ENCODE results near the gene MRFAP1L1.

Gene MRFAP1L1

DNA sequence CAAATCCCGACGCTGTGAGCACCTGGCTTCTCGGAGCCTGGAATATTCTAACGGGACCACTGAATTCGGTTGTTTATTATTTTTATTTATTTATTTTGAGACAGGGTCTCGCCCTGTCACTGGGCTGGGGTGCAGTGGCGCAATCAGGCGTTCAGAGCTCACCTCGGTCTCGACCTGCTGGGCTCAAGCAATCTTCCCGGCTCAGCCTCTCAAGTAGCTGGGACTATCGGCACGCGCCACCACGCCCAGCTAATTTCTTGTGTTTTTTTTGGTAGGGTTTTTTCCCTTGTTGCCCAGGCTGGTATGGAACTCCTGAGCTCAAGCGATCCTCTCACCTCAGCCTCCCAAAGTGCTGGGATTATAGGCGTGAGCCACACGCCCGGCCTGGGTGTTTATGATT is 37.5 kb downstream of the MRFAP1L1 start:
- Histone ChIP-seq H3K27me3 (ENCODE audit: low read depth, low read length) (no peaks in the 10 kb centered on the region), H3K4me3 (ENCODE audit: low read length) (no peak overlapping the region), H3K9ac (ENCODE audit: low read length) (no peak overlapping the region), H3K4me1 (ENCODE audit: low read length) (peaks cover 16% of the 10 kb centered on the region), H3K79me2 (ENCODE audit: low read length) (peaks cover 30% of the 10 kb centered on the region), H4K20me1 (ENCODE audit: insufficient read depth, low read length) (peaks cover 17% of the 10 kb centered on the region), H3K4me2 (ENCODE audit: low read length) (no peak overlapping the region), H2AFZ (ENCODE audit: low read depth, low read length) (no peak overlapping the region), H3K27ac (ENCODE audit: low read length) (no peak overlapping the region), H3K9me3 (ENCODE audit: insufficient read depth, low read length) (no peaks in the 10 kb centered on the region), H3K36me3 (replicated peaks; ENCODE audit: low read depth, low read length) (peaks cover 20% of the 10 kb centered on the region)
- TF ChIP-seq, protein P1, sequence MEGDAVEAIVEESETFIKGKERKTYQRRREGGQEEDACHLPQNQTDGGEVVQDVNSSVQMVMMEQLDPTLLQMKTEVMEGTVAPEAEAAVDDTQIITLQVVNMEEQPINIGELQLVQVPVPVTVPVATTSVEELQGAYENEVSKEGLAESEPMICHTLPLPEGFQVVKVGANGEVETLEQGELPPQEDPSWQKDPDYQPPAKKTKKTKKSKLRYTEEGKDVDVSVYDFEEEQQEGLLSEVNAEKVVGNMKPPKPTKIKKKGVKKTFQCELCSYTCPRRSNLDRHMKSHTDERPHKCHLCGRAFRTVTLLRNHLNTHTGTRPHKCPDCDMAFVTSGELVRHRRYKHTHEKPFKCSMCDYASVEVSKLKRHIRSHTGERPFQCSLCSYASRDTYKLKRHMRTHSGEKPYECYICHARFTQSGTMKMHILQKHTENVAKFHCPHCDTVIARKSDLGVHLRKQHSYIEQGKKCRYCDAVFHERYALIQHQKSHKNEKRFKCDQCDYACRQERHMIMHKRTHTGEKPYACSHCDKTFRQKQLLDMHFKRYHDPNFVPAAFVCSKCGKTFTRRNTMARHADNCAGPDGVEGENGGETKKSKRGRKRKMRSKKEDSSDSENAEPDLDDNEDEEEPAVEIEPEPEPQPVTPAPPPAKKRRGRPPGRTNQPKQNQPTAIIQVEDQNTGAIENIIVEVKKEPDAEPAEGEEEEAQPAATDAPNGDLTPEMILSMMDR (IDR thresholded peaks at IDR 0.05; ENCODE audit: low read depth, low read length): no peak
- no peak for TF ChIP-seq EZH2phosphoT487 (IDR thresholded peaks at IDR 0.05; ENCODE audit: low read depth)

GRCh38 chr4:6671648-6672047 is 38.0 kb downstream of the MRFAP1L1 start:
- Histone ChIP-seq H3K9ac (ENCODE audit: low read length) (no peak overlapping the region), H3K79me2 (ENCODE audit: low read length) (peaks cover 25% of the 10 kb centered on the region), H3K9me3 (ENCODE audit: insufficient read depth, low read length) (no peaks in the 10 kb centered on the region), H2AFZ (ENCODE audit: low read depth, low read length) (no peak overlapping the region), H3K36me3 (replicated peaks; ENCODE audit: low read depth, low read length) (peaks cover 17% of the 10 kb centered on the region), H3K4me3 (ENCODE audit: low read length) (no peak overlapping the region), H3K27me3 (ENCODE audit: low read depth, low read length) (no peaks in the 10 kb centered on the region), H3K4me1 (ENCODE audit: low read length) (peaks cover 16% of the 10 kb centered on the region), H4K20me1 (ENCODE audit: insufficient read depth, low read length) (peaks cover 15% of the 10 kb centered on the region), H3K4me2 (ENCODE audit: low read length) (no peak overlapping the region), H3K27ac (ENCODE audit: low read length) (no peak overlapping the region)
- no peak for TF ChIP-seq EZH2phosphoT487 (IDR thresholded peaks at IDR 0.05; ENCODE audit: low read depth)
- TF ChIP-seq, protein P1 (IDR thresholded peaks at IDR 0.05; ENCODE audit: low read depth, low read length): no peak

- Histone ChIP-seq H3K27me3 (ENCODE audit: low read depth, low read length) (no peaks in the 10 kb centered on the region), H3K79me2 (ENCODE audit: low read length) (no peaks in the 10 kb centered on the region), H3K4me2 (ENCODE audit: low read length) (no peak overlapping the region), H3K9me3 (ENCODE audit: insufficient read depth, low read length) (no peaks in the 10 kb centered on the region), H3K9ac (ENCODE audit: low read length) (no peak overlapping the region), H3K4me1 (ENCODE audit: low read length) (peaks cover under 1% of the 10 kb centered on the region; the same call in 1 of the 2 replicates), H4K20me1 (ENCODE audit: insufficient read depth, low read length) (no peaks in the 10 kb centered on the region), H3K27ac (ENCODE audit: low read length) (no peak overlapping the region), H2AFZ (ENCODE audit: low read depth, low read length) (no peak overlapping the region), H3K4me3 (ENCODE audit: low read length) (no peak overlapping the region), H3K36me3 (replicated peaks; ENCODE audit: low read depth, low read length) (no peaks in the 10 kb centered on the region)
- no peak for TF ChIP-seq EZH2phosphoT487 (IDR thresholded peaks at IDR 0.05; ENCODE audit: low read depth)
- TF ChIP-seq, protein P1 (IDR thresholded peaks at IDR 0.05; ENCODE audit: low read depth, low read length): no peak
Observed at GRCh38 chr4:6668391-6668790, 41.3 kb downstream of the MRFAP1L1 start.

- peaks cover 4% of the 10 kb centered on the region; the same call in 1 of the 2 replicates for H3K27me3 ChIP-seq (ENCODE audit: low read depth, low read length)
- no peaks in the 10 kb centered on the region for H4K20me1 ChIP-seq (ENCODE audit: insufficient read depth, low read length)
- TF ChIP-seq, protein P1 (IDR thresholded peaks at IDR 0.05; ENCODE audit: low read depth, low read length): no peak
- no peak for TF ChIP-seq EZH2phosphoT487 (IDR thresholded peaks at IDR 0.05; ENCODE audit: low read depth)
- no peak overlapping the region for H3K27ac ChIP-seq (ENCODE audit: low read length)
- no peak overlapping the region for H3K9ac ChIP-seq (ENCODE audit: low read length)
- H3K4me2 ChIP-seq (ENCODE audit: low read length): no peak overlapping the region
- no peak overlapping the region for H3K4me3 ChIP-seq (ENCODE audit: low read length)
- no peaks in the 10 kb centered on the region for H3K4me1 ChIP-seq (ENCODE audit: low read length)
- H3K9me3 ChIP-seq (ENCODE audit: insufficient read depth, low read length): no peaks in the 10 kb centered on the region
- no peak overlapping the region for H2AFZ ChIP-seq (ENCODE audit: low read depth, low read length)
- H3K79me2 ChIP-seq (ENCODE audit: low read length): no peaks in the 10 kb centered on the region
- no peaks in the 10 kb centered on the region for H3K36me3 ChIP-seq (replicated peaks; ENCODE audit: low read depth, low read length)
Observed at GRCh38 chr4:6665320-6665654, 44.4 kb downstream of the MRFAP1L1 start.

All from OCI-LY3 (cell line).